WTC11 (cell line): ENCODE data around the gene SMPD1. TPM values are rescaled to one million over a fixed set of nuclear protein-coding genes. Genes with fewer than 3 reads are reported as not detected.
A peak's percentile ranks its signal among the peaks of the same experiment; 100 is the strongest.

Experiments used
- ATAC-seq: fragments of 200-7000 bp; cut with Tn5 transposase; 2 replicates; pipeline ENCODE4 v1.10.0; 2021; ENCODE audit warnings: mild to moderate bottlenecking, moderate library complexity
- CTCF ChIA-PET: fragments of 300-600 bp; sonication (Branson Sonifier 250); formaldehyde crosslinking; loops from one replicate; lab custom pipeline; 2021; ENCODE audit warnings: antibody characterized with exemption; lab: Charles Lee
- POLR2A ChIA-PET: fragments of 350-600 bp; sonication (Branson Sonifier 250); formaldehyde crosslinking; loops from one replicate; lab custom pipeline; 2021; ENCODE audit warnings: antibody characterized with exemption; lab: Charles Lee
- DNase-seq: peaks from one replicate; pipeline ENCODE4 v3.0.0; 2021; ENCODE audit warnings: low spot score
- H3K27ac Mint-ChIP-seq: 2 replicates; pipeline ENCODE4 v1.8.0; 2021; ENCODE audit warnings: mixed read lengths
- H3K27me3 Mint-ChIP-seq: 2 replicates; pipeline ENCODE4 v1.8.0; 2021; ENCODE audit warnings: low read depth, mild to moderate bottlenecking, moderate library complexity, mixed read lengths
- H3K36me3 Mint-ChIP-seq: 2 replicates; pipeline ENCODE4 v1.8.0; 2021; ENCODE audit warnings: mixed read lengths
- H3K4me1 Mint-ChIP-seq: 2 replicates; pipeline ENCODE4 v1.8.0; 2022; ENCODE audit warnings: mixed read lengths
- H3K4me3 Mint-ChIP-seq: 2 replicates; pipeline ENCODE4 v1.8.0; 2021; ENCODE audit warnings: mild to moderate bottlenecking, moderate library complexity, mixed read lengths
- H3K9me3 Mint-ChIP-seq: 2 replicates; pipeline ENCODE4 v1.8.0; 2021; ENCODE audit warnings: mixed read lengths
- ATF1 ChIP-seq: sonication (generic); formaldehyde crosslinking; IDR thresholded peaks from 2 replicates; pipeline ENCODE4 v1.8.1; 2023; ENCODE audit warnings: mild to moderate bottlenecking, moderate library complexity, missing genetic modification reagents
- CBFB ChIP-seq: sonication (generic); formaldehyde crosslinking; IDR thresholded peaks from 2 replicates; pipeline ENCODE4 v1.8.1; 2022; ENCODE audit warnings: mild to moderate bottlenecking, low read depth, missing genetic modification reagents
- E2F4 ChIP-seq: sonication (generic); formaldehyde crosslinking; IDR thresholded peaks from 2 replicates; pipeline ENCODE4 v1.8.1; 2022; ENCODE audit warnings: low read depth, mild to moderate bottlenecking, moderate library complexity, missing genetic modification reagents, borderline replicate concordance
- JUN ChIP-seq: sonication (generic); formaldehyde crosslinking; IDR thresholded peaks from 2 replicates; pipeline ENCODE4 v1.8.0; 2023; ENCODE audit warnings: mild to moderate bottlenecking, missing genetic modification reagents
- KAT7 ChIP-seq: sonication (generic); formaldehyde crosslinking; IDR thresholded peaks from 2 replicates; pipeline ENCODE4 v1.8.1; 2023; ENCODE audit warnings: missing genetic modification reagents, mild to moderate bottlenecking, borderline replicate concordance
- MXD4 ChIP-seq: fragments of 250-450 bp; sonication (Bioruptor Pico); IDR thresholded peaks from 2 replicates; pipeline ENCODE4 v1.8.0; 2021; ENCODE audit warnings: mild to moderate bottlenecking, moderate library complexity, borderline replicate concordance
- PRRX2 ChIP-seq: fragments of 250-450 bp; sonication (Bioruptor Pico); IDR thresholded peaks from 2 replicates; pipeline ENCODE4 v1.8.0; 2021; ENCODE audit warnings: mild to moderate bottlenecking
- RELA ChIP-seq: sonication (generic); formaldehyde crosslinking; IDR thresholded peaks from 2 replicates; pipeline ENCODE4 v1.8.1; 2022; ENCODE audit warnings: missing genetic modification reagents, mild to moderate bottlenecking, borderline replicate concordance
- SMAD3 ChIP-seq: sonication (generic); formaldehyde crosslinking; IDR thresholded peaks from 2 replicates; pipeline ENCODE4 v1.8.0; 2022; ENCODE audit warnings: missing genetic modification reagents, mild to moderate bottlenecking, borderline replicate concordance
- TEAD1 ChIP-seq: sonication (generic); formaldehyde crosslinking; IDR thresholded peaks from 2 replicates; pipeline ENCODE4 v1.8.0; 2022; ENCODE audit warnings: mild to moderate bottlenecking, missing genetic modification reagents
- TEAD4 ChIP-seq: sonication (generic); formaldehyde crosslinking; IDR thresholded peaks from 2 replicates; pipeline ENCODE4 v1.8.0; 2022; ENCODE audit warnings: mild to moderate bottlenecking, missing genetic modification reagents
- ZBTB21 ChIP-seq: sonication (generic); formaldehyde crosslinking; IDR thresholded peaks from 2 replicates; pipeline ENCODE4 v1.8.1; 2023; ENCODE audit warnings: mild to moderate bottlenecking, missing genetic modification reagents, borderline replicate concordance
- ZNF263 ChIP-seq: sonication (generic); formaldehyde crosslinking; IDR thresholded peaks from 2 replicates; pipeline ENCODE4 v1.8.1; 2022; ENCODE audit warnings: low read depth, mild to moderate bottlenecking, moderate library complexity, missing genetic modification reagents
- total RNA-seq: library from RNA; stranded (reverse); gene quantifications from 3 replicates; pipeline ENCODE4 v1.2.3, GENCODE V29; 2021
- TF ChIP-seq, protein P1 (sequence below): fragments of 250-450 bp; sonication (Bioruptor Pico); IDR thresholded peaks from 2 replicates; pipeline ENCODE4 v1.9.0; 2021; ENCODE audit warnings: mild to moderate bottlenecking
- TF ChIP-seq, protein P2 (sequence below): fragments of 250-450 bp; sonication (Bioruptor Pico); IDR thresholded peaks from 2 replicates; pipeline ENCODE4 v2.1.2; 2022; ENCODE audit warnings: mild to moderate bottlenecking, moderate library complexity
- TF ChIP-seq, protein P3 (sequence below): fragments of 250-450 bp; sonication (Bioruptor Pico); IDR thresholded peaks from 2 replicates; pipeline ENCODE4 v1.9.0; 2021; ENCODE audit warnings: moderate library complexity, mild to moderate bottlenecking, inconsistent platforms, borderline replicate concordance
- TF ChIP-seq, protein P4 (sequence below): fragments of 250-450 bp; sonication (Bioruptor Pico); IDR thresholded peaks from 2 replicates; pipeline ENCODE4 v1.9.0; 2021; ENCODE audit warnings: mild to moderate bottlenecking

SMPD1 gene
- total RNA-seq, 1 experiment from 2014 or later, result 4.4 TPM

GRCh38 chr11:6420677-6421076 is 30.4 kb downstream of the SMPD1 start:
- ChIA-PET POLR2A (no interaction called here), CTCF (interaction anchor here (0.7 to 4.0 kb wide), 2 partner anchors 23 to 42 kb away, joined by 3 to 49 read pairs; no protein-coding TSS in a partner anchor)
- TF ChIP-seq, protein P1, sequence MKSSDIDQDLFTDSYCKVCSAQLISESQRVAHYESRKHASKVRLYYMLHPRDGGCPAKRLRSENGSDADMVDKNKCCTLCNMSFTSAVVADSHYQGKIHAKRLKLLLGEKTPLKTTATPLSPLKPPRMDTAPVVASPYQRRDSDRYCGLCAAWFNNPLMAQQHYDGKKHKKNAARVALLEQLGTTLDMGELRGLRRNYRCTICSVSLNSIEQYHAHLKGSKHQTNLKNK (CRISPR knock-in tag), result no peak
- TF ChIP-seq ATF1 (no peak), MXD4 (CRISPR knock-in tag) (no peak), JUN (no peak), ZNF263 (CRISPR knock-in tag) (no peak), SMAD3 (no peak), RELA (CRISPR knock-in tag) (no peak), E2F4 (no peak), PRRX2 (CRISPR knock-in tag) (no peak)
- TF ChIP-seq, protein P2, sequence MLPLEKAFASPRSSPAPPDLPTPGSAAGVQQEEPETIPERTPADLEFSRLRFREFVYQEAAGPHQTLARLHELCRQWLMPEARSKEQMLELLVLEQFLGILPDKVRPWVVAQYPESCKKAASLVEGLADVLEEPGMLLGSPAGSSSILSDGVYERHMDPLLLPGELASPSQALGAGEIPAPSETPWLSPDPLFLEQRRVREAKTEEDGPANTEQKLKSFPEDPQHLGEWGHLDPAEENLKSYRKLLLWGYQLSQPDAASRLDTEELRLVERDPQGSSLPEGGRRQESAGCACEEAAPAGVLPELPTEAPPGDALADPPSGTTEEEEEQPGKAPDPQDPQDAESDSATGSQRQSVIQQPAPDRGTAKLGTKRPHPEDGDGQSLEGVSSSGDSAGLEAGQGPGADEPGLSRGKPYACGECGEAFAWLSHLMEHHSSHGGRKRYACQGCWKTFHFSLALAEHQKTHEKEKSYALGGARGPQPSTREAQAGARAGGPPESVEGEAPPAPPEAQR, result no peak
- TF ChIP-seq, protein P3, sequence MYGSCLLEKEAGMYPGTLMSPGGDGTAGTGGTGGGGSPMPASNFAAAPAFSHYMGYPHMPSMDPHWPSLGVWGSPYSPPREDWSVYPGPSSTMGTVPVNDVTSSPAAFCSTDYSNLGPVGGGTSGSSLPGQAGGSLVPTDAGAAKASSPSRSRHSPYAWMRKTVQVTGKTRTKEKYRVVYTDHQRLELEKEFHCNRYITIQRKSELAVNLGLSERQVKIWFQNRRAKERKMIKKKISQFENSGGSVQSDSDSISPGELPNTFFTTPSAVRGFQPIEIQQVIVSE, result no peak
- TF ChIP-seq, protein P4, sequence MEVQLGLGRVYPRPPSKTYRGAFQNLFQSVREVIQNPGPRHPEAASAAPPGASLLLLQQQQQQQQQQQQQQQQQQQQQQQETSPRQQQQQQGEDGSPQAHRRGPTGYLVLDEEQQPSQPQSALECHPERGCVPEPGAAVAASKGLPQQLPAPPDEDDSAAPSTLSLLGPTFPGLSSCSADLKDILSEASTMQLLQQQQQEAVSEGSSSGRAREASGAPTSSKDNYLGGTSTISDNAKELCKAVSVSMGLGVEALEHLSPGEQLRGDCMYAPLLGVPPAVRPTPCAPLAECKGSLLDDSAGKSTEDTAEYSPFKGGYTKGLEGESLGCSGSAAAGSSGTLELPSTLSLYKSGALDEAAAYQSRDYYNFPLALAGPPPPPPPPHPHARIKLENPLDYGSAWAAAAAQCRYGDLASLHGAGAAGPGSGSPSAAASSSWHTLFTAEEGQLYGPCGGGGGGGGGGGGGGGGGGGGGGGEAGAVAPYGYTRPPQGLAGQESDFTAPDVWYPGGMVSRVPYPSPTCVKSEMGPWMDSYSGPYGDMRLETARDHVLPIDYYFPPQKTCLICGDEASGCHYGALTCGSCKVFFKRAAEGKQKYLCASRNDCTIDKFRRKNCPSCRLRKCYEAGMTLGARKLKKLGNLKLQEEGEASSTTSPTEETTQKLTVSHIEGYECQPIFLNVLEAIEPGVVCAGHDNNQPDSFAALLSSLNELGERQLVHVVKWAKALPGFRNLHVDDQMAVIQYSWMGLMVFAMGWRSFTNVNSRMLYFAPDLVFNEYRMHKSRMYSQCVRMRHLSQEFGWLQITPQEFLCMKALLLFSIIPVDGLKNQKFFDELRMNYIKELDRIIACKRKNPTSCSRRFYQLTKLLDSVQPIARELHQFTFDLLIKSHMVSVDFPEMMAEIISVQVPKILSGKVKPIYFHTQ (CRISPR knock-in tag), result no peak
- peaks cover 47% of the 10 kb centered on the region for H3K27me3 Mint-ChIP-seq
- no peak overlapping the region for H3K27ac Mint-ChIP-seq
- no peak for DNase-seq
- H3K9me3 Mint-ChIP-seq, result no peaks in the 10 kb centered on the region
- peaks cover 3% of the 10 kb centered on the region for H3K4me1 Mint-ChIP-seq
- H3K36me3 Mint-ChIP-seq, result no peaks in the 10 kb centered on the region
- H3K4me3 Mint-ChIP-seq, result no peak overlapping the region
- ATAC-seq, result no peak

DNA sequence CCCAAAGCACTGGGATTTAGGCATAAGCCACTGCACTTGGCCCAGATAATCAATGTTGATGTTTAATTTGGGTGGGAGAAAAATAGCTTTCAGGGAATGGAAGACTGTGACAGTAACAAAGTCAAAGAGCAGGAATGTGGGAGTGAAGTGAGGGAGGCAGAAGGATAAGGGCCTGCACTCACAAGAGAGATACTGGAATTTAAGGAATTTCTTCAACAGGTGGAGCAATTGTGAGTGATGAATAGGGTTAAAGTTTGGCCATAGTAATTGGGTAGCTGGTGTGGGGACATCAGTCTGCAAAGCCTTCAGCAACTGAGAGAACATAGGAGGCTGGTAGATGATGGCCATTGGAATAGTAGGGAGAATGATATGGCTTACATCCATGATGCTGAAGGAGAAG is 37.2 kb downstream of the SMPD1 start:
- Mint-ChIP-seq H3K27ac (no peak overlapping the region; the same call in 1 of the 2 replicates), H3K4me1 (peaks cover 7% of the 10 kb centered on the region), H3K4me3 (no peak overlapping the region), H3K36me3 (no peaks in the 10 kb centered on the region), H3K27me3 (peaks cover 25% of the 10 kb centered on the region), H3K9me3 (no peaks in the 10 kb centered on the region)
- peak; percentile 54; the same call in 1 of the 2 replicates for TF ChIP-seq TEAD4 (CRISPR knock-in tag)
- 0 out of 2 replicates have a peak, but pooled peaks have one; percentile 27 for TF ChIP-seq TEAD1 (CRISPR knock-in tag)
- no peak for TF ChIP-seq PRRX2 (CRISPR knock-in tag)
- TF ChIP-seq KAT7 (CRISPR knock-in tag), result no peak
- TF ChIP-seq ZBTB21 (CRISPR knock-in tag), result no peak
- no peak for TF ChIP-seq CBFB (CRISPR knock-in tag)
- DNase-seq (no peak), ATAC-seq (peak; percentile 94)
- POLR2A ChIA-PET, result interaction anchor here (0.8 kb wide), 1 partner anchor 12 kb away, joined by 3 read pairs; no protein-coding TSS in a partner anchor
- CTCF ChIA-PET, result interaction anchor here (0.5 to 3.4 kb wide), 13 partner anchors 11 to 104 kb away, joined by 3 to 29 read pairs (median 4); partner anchors contain the start of gene SMPD1
